Fibroblast of skin of right quadriceps (primary cell): ENCODE data around the gene NFIX.
A peak's percentile ranks its signal among the peaks of the same experiment; 100 is the strongest.
"Not testable (repeated sequence)": the region's sequence is repeated elsewhere in the genome, so short reads cannot be mapped to it uniquely, and the experiment has no call there.

Experiments
- DNase-seq: peaks from one replicate; pipeline ENCODE4 v3.0.0-alpha.2; 2013

NFIX gene

GRCh38 chr19:12959481-12959880, 35.8 kb upstream of the NFIX start:
- no peak for DNase-seq

GRCh38 chr19:12965017-12965811, 30.1 kb upstream of the NFIX start:
- peak; percentile 68 for DNase-seq

GRCh38 chr19:12965812-12966135, 29.5 kb upstream of the NFIX start:
- no peak for DNase-seq

- no peak for DNase-seq
These were observed 27.4 kb upstream of the NFIX start for GRCh38 chr19:12967907-12968306.

- no peak for DNase-seq
These were observed 25.8 kb upstream of the NFIX start, which contains the start of gene DAND5 for GRCh38 chr19:12969292-12969988. DAND5 (plus strand) TSS chr19:12969576; CDS start chr19:12969661, 85 bp downstream.

- no peak for DNase-seq
These were observed 25.0 kb upstream of the NFIX start for GRCh38 chr19:12970070-12970820.

- DNase-seq, result no peak
These were observed 22.0 kb upstream of the NFIX start for GRCh38 chr19:12973236-12973635.

- no peak for DNase-seq
These were observed 20.7 kb upstream of the NFIX start for GRCh38 chr19:12974301-12975220.

GRCh38 chr19:12975221-12975741, 20.0 kb upstream of the NFIX start:
- no peak for DNase-seq

GRCh38 chr19:12976109-12976508, 19.2 kb upstream of the NFIX start:
- DNase-seq, result not testable (repeated sequence)

GRCh38 chr19:12979974-12980373, 15.3 kb upstream of the NFIX start:
- no peak for DNase-seq

GRCh38 chr19:12982648-12983047, 12.6 kb upstream of the NFIX start:
- no peak for DNase-seq

GRCh38 chr19:12983091-12983490, 12.2 kb upstream of the NFIX start:
- no peak for DNase-seq

- peak; percentile 81 for DNase-seq
These were observed 11.6 kb upstream of the NFIX start for GRCh38 chr19:12983542-12984142.

GRCh38 chr19:12984143-12984627, 11.1 kb upstream of the NFIX start:
- DNase-seq, result no peak

GRCh38 chr19:12984683-12985048, 10.6 kb upstream of the NFIX start:
- DNase-seq, result no peak

GRCh38 chr19:12985049-12985776, 10.1 kb upstream of the NFIX start:
- DNase-seq, result no peak

- no peak for DNase-seq
These were observed 8.5 kb upstream of the NFIX start for GRCh38 chr19:12986726-12987125.

GRCh38 chr19:12987190-12987589, 8.1 kb upstream of the NFIX start:
- DNase-seq, result no peak

- DNase-seq, result no peak
These were observed 7.5 kb upstream of the NFIX start for GRCh38 chr19:12987781-12988180.

GRCh38 chr19:12990431-12990830, 4.8 kb upstream of the NFIX start:
- DNase-seq, result no peak
